VCaP (cell line): ENCODE data around the gene ACOT7.
A peak's percentile ranks its signal among the peaks of the same experiment; 100 is the strongest.

Source experiments
- H3K27ac ChIP-seq: fragments of 450-650 bp; 2 replicates; pipeline ENCODE4 v1.5.1; 2017
- TF ChIP-seq, protein P1 (sequence below): fragments of 450-650 bp; conservative IDR thresholded peaks from 2 replicates; pipeline ENCODE4 v1.5.1; 2017; ENCODE audit warnings: mild to moderate bottlenecking, moderate library complexity

ACOT7 gene

DNA sequence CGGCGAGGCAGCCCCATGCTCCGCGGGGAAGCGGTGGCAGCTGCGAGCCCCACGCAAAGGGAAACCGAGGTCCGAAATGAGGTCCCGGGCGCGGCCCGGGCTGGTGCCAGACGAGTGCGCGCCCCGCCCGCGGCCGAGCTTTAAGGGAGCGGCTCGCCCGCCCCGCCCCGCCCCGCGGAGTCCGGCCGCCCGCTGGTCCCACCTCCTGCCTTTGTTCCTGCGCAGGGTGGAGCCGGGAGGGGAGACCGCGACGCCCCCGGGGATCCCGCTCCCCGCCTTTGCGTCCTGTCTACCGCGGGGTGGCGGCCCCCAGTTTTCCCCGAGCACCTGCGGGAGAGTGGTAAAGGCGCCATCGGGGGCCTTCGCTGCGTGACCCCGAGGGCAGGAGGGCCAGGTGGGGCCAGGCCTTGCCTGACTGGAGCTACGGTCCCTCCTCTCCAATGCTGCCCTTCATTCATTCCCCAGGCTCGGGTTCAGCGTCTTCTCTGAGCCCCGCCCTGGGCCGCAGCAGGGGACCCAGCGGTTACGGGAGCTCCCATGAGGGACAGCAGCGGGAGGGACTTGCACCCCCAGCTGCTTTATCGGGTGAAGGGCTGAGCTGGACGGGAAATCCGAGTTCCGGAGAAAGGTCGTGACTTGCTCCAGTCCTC lies 26.4 kb upstream of the ACOT7 start, which contains the start of gene HES2:
HES2 (minus strand) TSS at position 116 of the 650 bp plus-strand sequence; CDS start at position 17, 99 bp downstream.
- TF ChIP-seq, protein P1, sequence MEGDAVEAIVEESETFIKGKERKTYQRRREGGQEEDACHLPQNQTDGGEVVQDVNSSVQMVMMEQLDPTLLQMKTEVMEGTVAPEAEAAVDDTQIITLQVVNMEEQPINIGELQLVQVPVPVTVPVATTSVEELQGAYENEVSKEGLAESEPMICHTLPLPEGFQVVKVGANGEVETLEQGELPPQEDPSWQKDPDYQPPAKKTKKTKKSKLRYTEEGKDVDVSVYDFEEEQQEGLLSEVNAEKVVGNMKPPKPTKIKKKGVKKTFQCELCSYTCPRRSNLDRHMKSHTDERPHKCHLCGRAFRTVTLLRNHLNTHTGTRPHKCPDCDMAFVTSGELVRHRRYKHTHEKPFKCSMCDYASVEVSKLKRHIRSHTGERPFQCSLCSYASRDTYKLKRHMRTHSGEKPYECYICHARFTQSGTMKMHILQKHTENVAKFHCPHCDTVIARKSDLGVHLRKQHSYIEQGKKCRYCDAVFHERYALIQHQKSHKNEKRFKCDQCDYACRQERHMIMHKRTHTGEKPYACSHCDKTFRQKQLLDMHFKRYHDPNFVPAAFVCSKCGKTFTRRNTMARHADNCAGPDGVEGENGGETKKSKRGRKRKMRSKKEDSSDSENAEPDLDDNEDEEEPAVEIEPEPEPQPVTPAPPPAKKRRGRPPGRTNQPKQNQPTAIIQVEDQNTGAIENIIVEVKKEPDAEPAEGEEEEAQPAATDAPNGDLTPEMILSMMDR = no peak
- peak within 1 kb of the TSS; percentile 56; the same call in 1 of the 2 replicates for H3K27ac ChIP-seq

DNA sequence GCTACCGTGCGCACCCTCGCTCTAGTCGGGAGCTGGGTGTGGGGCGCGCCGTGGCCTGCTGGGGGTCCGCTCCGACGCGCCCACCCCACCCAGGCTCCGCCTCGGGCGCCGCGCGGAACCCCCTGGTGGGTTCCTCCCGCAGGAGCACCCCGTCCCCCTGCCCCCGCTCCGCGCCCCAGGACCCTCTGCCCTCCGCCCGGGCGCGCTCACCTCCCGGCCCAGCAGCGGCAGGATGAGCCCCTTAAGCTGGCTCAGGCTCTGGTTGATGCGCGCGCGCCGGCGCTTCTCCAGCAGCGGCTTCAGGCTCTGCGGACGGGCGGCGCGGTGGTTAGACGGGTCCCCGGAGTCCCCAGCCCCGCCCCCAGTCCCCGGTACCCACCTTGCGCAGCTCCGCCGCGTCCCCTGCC lies 25.8 kb upstream of the ACOT7 start:
- TF ChIP-seq, protein P1 = no peak
- H3K27ac ChIP-seq = peak overlapping the region; percentile 56; the same call in 1 of the 2 replicates

DNA sequence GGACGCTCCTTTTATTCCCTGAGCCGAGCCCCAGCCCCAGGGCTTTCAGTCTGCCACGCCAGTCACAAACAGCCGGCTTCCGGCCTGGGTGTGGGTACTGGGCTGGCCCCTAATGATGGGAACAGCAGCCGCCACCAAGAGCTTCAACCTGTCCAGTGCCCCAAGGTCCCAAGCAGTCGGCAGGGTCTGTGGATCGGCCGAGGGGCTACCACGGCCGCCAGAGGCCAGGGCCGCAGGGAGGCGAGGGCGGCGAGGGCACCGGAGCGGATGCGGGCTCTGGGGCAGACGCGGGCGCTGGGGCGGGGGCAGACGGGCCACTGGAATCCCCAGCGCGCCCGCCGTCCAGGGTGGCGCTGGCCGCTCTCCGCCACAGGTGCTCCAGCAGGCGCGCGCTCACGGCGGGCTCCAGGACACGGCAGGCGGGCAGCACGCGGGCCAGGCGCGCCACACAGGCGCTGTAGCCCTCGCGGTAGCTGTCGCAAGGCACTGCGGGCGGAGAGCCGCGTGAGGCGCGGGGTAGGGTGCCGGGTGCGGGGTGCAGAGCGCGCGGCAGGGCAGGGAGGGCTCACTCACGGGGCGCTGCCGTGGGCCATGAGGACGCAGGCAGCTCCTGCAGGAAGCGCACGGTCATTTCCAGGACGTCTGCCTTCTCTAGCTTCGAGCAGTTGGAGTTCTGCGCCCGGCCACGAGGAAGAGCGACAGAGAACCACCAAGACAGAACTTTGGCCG lies 25.3 kb upstream of the ACOT7 start:
- TF ChIP-seq, protein P1 = no peak
- H3K27ac ChIP-seq = peak overlapping the region; percentile 56; the same call in 1 of the 2 replicates

DNA sequence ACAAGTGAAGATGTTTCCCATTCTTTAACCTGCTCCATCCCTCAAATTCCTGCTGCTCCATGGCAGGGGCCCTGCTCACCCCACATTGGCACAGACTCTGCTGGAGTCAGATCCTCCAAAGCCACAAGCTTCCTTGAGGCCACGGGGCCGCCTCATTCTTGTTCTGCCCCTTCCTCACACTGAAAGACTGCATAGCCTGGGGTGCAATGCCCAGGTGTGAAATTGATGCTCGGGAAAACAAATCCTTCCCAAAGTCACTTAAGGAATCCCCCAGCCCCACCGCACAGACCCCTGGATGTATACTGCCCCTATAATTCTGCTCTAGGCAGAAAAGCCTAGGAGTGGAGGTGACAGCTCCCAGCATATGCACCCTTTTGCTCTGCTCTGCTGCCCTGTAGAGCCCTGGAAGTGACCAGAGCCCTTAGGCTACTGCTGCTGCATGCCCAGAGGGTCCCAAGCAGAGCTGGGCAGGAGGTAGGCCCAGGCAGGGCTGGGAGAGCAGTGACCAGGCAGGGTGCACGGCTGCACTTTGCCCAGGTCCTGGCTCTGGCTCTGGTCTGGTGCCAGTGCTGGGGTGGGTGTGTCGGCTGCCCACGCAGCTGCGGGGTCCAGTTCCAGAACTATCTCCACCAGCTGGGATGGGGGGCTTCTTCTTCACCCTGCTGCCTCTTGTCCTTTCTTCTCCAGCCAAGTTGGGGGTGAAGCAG lies 24.5 kb upstream of the ACOT7 start:
- TF ChIP-seq, protein P1 = no peak

DNA sequence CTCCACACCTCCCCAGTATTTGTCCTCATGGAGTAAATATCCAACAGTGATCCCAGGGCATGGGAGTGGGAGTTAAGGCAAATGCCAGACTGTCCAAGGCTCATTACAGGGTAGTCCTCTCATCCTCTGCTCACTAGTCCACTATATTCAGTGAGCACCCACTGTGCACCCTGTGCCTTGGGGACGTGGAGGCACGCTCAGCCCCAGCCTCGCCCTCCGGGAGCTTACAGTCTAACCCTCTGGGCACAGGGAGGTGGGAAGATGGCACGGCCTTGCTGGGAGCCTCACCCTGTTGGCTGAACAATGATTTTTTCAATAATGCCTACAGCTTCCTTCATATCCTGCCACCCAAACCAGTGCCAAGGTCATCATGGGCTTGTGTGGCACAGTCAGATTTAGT lies 23.3 kb upstream of the ACOT7 start:
- H3K27ac ChIP-seq = no peak overlapping the region
- TF ChIP-seq, protein P1 = no peak

More for the DNA sequence above, 24.5 kb upstream of the ACOT7 start:
- no peak overlapping the region for H3K27ac ChIP-seq

DNA sequence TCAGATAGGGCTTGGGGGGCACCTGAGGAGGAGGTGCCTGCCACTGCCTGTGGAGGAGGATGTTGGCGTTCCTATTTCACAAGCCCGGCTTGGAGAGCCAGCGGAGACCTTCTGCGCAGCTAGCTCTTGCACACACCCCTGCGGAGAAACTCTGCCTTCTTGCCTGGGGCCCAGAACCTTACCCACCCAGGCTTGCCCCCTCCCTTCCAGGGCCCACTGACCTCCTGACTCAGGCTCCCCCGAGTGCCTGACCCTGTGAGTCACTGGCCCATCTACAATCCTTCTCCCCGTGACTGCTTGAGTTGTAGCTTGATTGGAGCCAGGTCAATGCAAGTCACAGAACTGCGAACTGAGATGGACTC lies 22.7 kb upstream of the ACOT7 start:
- TF ChIP-seq, protein P1 = no peak
- H3K27ac ChIP-seq = no peak overlapping the region
